GM13976 (cell line): Measurements from ENCODE around the gene TAS1R3.
A peak's percentile ranks its signal among the peaks of the same experiment; 100 is the strongest.

Experiments
- DNase-seq: peaks from one replicate; pipeline ENCODE4 v3.0.0; 2012; ENCODE audit warnings: low spot score
- CTCF ChIP-seq: IDR thresholded peaks from 2 replicates; pipeline ENCODE4 v1.5.1; 2012; ENCODE audit warnings: borderline replicate concordance, mild to moderate bottlenecking; ENCODE audit not compliant: insufficient read depth; ENCODE audit errors: extremely low read depth, missing control alignments, control extremely low read depth
- in situ Hi-C: fragments of 300-500 bp; cut with MboI; formaldehyde crosslinking; loops from one replicate; pipeline ENCODE4 v1.12.0; 2022; ENCODE audit warnings: low sequenced_read_pairs, mixed read lengths, inconsistent platforms; ENCODE audit not compliant: unreplicated experiment

TAS1R3 gene

GRCh38 chr1:1357871-1358432 is 26.9 kb downstream of the TAS1R3 start:
- TF ChIP-seq CTCF = no peak
- in situ Hi-C loops = no loop called here
- no peak for DNase-seq

GRCh38 chr1:1358433-1359271 is 27.6 kb downstream of the TAS1R3 start, which contains the start of gene MXRA8:
Gene MXRA8 (minus strand): TSS chr1:1358555. CDS start chr1:1358504, 51 bp downstream.
- in situ Hi-C loops = no loop called here
- DNase-seq = no peak
- TF ChIP-seq CTCF = no peak

DNA sequence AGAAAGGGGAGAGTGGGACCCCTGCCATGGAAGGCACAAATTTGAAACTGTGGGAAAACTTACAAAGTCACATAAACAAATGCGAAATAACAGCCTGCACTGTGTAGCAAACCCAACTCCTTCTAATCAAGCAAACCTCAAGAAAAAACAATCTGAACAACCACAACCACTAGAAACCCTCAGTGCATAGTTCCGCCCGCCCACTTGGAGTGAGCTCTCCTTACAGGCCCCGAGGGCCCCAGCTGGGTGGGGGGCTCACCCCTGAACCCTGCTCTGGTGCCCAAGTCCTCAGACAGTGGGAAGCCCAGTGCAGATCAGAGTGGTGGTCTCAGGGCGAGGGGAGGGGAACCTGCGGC is 28.2 kb downstream of the TAS1R3 start:
- no peak for TF ChIP-seq CTCF
- in situ Hi-C loops = no loop called here
- peak; percentile 73 for DNase-seq

DNA sequence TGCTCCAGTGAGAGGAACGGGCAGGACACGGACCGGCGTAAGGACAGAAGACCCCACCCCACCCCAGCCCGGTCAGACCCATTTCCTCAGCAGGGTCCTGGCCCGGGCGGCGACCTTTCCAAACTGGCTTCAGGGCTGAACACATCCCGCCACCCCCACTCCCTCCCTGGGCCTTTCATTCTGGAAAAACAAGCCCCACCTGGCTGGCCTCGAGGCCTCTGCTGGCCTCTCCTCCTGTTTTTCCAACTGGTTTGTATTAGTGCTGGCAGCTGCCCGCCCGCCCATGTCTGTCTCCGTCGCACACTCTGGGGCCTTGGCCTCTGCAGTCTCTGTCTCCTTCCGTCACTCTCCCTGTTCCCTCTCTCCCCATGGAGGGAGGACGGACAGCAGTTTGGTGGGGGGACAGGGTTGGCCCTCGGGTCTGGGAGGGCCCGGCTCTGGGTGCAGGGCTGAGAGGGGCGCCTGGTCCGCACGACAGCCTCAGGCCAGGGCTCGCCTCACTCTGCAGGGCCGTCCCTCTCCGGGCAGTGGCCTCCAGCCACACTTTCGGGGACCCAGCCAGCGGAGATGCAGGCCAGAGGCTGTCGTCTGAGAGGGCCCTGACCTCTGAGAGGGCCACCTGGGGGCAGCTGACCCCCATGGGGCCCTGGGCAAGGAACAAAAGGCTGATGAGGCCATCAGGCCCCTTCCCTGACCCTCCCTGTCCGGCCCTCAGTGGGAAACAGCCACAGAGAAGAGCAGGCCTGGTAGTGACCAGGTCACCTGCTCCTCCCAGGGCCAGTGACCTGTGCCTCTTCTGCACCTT is 28.8 kb downstream of the TAS1R3 start:
- no peak for DNase-seq
- no peak for TF ChIP-seq CTCF
- in situ Hi-C loops = no loop called here

GRCh38 chr1:1360506-1361169 is 29.6 kb downstream of the TAS1R3 start:
- TF ChIP-seq CTCF = no peak
- in situ Hi-C loops = no loop called here
- DNase-seq = no peak
